ENCODE measurements around the gene RDH5.

DNA sequence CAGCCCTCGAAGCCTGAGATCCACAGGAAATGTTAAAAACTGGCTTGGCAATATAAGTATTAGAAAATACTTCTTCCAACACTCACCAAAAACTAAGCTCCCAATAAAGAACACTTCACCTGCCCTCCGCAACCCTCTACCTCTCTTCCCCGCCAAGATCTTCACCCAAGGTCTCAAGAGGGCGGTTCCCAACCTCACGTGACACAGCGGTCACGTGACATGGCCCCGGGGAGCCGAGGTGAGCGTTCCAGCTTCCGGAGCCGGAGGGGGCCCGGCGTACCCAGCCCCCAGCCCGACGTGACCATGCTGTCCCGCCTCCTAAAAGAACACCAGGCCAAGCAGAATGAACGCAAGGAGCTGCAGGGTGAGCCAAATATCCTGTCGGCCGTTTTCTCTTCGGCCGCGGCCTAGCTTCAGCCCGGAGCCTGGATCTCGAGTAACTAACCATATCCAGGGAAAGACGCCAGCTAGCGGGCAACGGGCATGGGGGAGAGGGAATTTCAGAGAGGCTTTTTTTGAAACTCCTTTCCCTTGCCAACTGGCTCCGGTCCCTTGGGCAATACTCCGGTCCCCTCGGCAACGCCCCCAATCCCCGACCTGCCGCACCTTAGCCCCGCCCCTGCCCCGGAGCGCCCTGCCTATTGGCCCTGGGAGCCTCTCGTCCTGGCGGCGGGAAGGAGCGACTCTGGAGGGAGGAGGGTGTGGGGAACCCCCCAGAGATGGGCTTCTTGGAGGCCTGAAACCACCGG lies 4.2 kb upstream of the RDH5 start, which contains the start of gene BLOC1S1:
- TF ChIP-seq CREB1 (CRISPR knock-in tag; IDR thresholded peaks at IDR 0.05), result no peak
- no peak for TF ChIP-seq JUN (CRISPR knock-in tag; IDR thresholded peaks at IDR 0.05)

Measured in WTC11 (cell line).